ENCODE measurements around the gene KCNRG.
A peak's percentile ranks its signal among the peaks of the same experiment; 100 is the strongest.

Gene KCNRG, protein sequence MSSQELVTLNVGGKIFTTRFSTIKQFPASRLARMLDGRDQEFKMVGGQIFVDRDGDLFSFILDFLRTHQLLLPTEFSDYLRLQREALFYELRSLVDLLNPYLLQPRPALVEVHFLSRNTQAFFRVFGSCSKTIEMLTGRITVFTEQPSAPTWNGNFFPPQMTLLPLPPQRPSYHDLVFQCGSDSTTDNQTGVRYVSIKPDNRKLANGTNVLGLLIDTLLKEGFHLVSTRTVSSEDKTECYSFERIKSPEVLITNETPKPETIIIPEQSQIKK

DNA sequence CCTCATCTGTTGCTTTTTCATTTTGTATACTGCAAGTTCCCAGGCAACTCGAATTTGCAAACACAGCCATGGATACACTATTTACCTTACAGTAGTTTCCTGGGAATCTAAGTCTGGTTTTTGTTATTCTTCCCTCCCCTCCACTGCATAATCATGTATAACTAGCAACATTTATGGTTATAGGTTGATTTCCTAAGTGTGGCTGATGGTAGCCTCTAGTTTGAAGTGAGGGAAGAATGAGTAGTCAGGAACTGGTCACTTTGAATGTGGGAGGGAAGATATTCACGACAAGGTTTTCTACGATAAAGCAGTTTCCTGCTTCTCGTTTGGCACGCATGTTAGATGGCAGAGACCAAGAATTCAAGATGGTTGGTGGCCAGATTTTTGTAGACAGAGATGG is at the start of gene KCNRG:
Gene KCNRG, plus strand, starts transcription at position 187 of the 400 bp plus-strand sequence. Its CDS starts 50 bp downstream, at position 237.
- DNase-seq: no peak
- H3K27ac Mint-ChIP-seq: peak within 1 kb of the TSS; percentile 96
- peaks cover 25% of the 10 kb centered on the region for H3K4me1 Mint-ChIP-seq
- H3K36me3 Mint-ChIP-seq (ENCODE audit: low read depth): peaks cover 85% of the 10 kb centered on the region
- H3K9me3 Mint-ChIP-seq: no peaks in the 10 kb centered on the region
- TF ChIP-seq, protein P1, sequence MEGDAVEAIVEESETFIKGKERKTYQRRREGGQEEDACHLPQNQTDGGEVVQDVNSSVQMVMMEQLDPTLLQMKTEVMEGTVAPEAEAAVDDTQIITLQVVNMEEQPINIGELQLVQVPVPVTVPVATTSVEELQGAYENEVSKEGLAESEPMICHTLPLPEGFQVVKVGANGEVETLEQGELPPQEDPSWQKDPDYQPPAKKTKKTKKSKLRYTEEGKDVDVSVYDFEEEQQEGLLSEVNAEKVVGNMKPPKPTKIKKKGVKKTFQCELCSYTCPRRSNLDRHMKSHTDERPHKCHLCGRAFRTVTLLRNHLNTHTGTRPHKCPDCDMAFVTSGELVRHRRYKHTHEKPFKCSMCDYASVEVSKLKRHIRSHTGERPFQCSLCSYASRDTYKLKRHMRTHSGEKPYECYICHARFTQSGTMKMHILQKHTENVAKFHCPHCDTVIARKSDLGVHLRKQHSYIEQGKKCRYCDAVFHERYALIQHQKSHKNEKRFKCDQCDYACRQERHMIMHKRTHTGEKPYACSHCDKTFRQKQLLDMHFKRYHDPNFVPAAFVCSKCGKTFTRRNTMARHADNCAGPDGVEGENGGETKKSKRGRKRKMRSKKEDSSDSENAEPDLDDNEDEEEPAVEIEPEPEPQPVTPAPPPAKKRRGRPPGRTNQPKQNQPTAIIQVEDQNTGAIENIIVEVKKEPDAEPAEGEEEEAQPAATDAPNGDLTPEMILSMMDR (IDR thresholded peaks at IDR 0.05): no peak
- H3K4me3 Mint-ChIP-seq: no peak within 1 kb of the TSS
- H3K27me3 Mint-ChIP-seq (ENCODE audit: low read depth, poor library complexity): no peaks in the 10 kb centered on the region

- H3K27me3 Mint-ChIP-seq (ENCODE audit: low read depth, poor library complexity): peaks cover 3% of the 10 kb centered on the region
- H3K4me1 Mint-ChIP-seq: no peaks in the 10 kb centered on the region
- no peak for DNase-seq
- TF ChIP-seq, protein P1 (IDR thresholded peaks at IDR 0.05): no peak
- peaks cover 42% of the 10 kb centered on the region for H3K9me3 Mint-ChIP-seq
- peaks cover 28% of the 10 kb centered on the region for H3K36me3 Mint-ChIP-seq (ENCODE audit: low read depth)
- no peak overlapping the region for H3K4me3 Mint-ChIP-seq
- H3K27ac Mint-ChIP-seq: no peak overlapping the region
Observed at GRCh38 chr13:49967456-49967855, 47.8 kb upstream of the KCNRG start.

- H3K36me3 Mint-ChIP-seq (ENCODE audit: low read depth): no peaks in the 10 kb centered on the region
- DNase-seq: no peak
- no peaks in the 10 kb centered on the region for H3K4me1 Mint-ChIP-seq
- H3K27me3 Mint-ChIP-seq (ENCODE audit: low read depth, poor library complexity): peaks cover 6% of the 10 kb centered on the region
- peaks cover 5% of the 10 kb centered on the region for H3K9me3 Mint-ChIP-seq
- H3K4me3 Mint-ChIP-seq: no peak overlapping the region
- TF ChIP-seq, protein P1 (IDR thresholded peaks at IDR 0.05): no peak
- H3K27ac Mint-ChIP-seq: no peak overlapping the region
Observed at GRCh38 chr13:49972709-49973108, 42.5 kb upstream of the KCNRG start.

- Mint-ChIP-seq H3K4me1 (peaks cover 8% of the 10 kb centered on the region), H3K27ac (no peak overlapping the region), H3K9me3 (no peaks in the 10 kb centered on the region), H3K27me3 (ENCODE audit: low read depth, poor library complexity) (peaks cover 10% of the 10 kb centered on the region), H3K36me3 (ENCODE audit: low read depth) (no peaks in the 10 kb centered on the region), H3K4me3 (no peak overlapping the region)
- no peak for DNase-seq
- TF ChIP-seq, protein P1 (IDR thresholded peaks at IDR 0.05): no peak
Observed at GRCh38 chr13:49975826-49976225, 39.4 kb upstream of the KCNRG start.

- Mint-ChIP-seq H3K27me3 (ENCODE audit: low read depth, poor library complexity) (peaks cover 10% of the 10 kb centered on the region), H3K9me3 (no peaks in the 10 kb centered on the region), H3K36me3 (ENCODE audit: low read depth) (no peaks in the 10 kb centered on the region), H3K4me3 (no peak overlapping the region), H3K27ac (no peak overlapping the region), H3K4me1 (peaks cover 8% of the 10 kb centered on the region)
- peak; percentile 77 for DNase-seq
- TF ChIP-seq, protein P1 (IDR thresholded peaks at IDR 0.05): peak; percentile 93
Observed at GRCh38 chr13:49976314-49977258, 38.7 kb upstream of the KCNRG start.
